HG02840 (cell line): ENCODE measurements around the gene TKT.

Experiments
- ATAC-seq: cut with Tn5 transposase; IDR thresholded peaks from one replicate; pipeline ENCODE4 v1.9.1; 2021; ENCODE audit warnings: mild to moderate bottlenecking, moderate library complexity, moderate number of reproducible peaks; ENCODE audit not compliant: unreplicated experiment, low FRiP score

TKT gene

GRCh38 chr3:53185761-53186465, 69.9 kb downstream of the TKT start:
- no peak for ATAC-seq

GRCh38 chr3:53184701-53185100, 71.1 kb downstream of the TKT start:
- no peak for ATAC-seq

DNA sequence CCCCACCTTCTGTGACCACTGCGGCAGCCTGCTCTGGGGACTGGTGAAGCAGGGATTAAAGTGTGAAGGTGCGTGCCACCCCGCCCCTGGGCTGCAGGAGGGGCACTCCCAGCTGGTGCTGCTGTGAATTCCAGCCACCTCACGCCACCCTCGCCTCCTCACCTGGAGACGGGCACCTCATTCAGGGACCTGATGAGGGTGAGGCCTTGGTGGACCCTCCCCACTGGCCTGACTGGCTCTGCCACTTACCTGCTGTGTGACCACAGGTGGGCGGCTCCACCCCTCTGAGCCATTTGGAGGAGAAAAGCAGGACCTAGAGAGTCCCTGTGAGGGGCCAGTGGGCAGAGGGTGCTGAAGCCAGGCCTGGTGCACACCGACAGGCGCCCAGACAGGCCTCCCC, 72.3 kb downstream of the TKT start:
- no peak for ATAC-seq

DNA sequence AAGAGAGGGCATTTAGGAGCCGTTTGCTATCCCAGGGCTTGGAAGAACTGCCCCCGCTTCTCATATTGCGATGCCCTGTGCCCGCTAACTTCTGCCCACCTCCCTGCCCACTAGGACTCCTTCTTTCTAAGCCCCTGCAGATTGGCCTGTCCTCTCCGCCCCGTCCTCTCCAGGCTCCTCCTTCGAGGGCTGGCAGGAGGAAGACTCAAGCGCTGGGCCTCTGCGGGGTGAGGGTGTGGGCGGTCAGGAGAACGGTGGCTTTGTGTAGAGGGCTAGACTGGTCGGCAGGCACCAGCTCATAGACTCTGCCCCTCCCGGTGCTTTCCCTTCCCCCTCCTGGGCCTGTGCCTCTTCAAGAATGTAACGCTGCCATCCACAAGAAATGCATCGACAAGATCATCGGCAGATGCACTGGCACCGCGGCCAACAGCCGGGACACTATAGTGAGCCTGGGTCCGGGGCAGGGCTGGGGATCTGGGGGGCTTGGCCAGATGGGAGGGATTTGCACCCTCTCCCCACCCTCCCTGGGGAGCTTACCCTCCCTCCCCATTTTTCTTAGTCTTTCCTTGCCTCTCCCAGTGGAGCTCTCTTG, 73.0 kb downstream of the TKT start:
- ATAC-seq: no peak

GRCh38 chr3:53181528-53181927, 74.3 kb downstream of the TKT start:
- no peak for ATAC-seq

DNA sequence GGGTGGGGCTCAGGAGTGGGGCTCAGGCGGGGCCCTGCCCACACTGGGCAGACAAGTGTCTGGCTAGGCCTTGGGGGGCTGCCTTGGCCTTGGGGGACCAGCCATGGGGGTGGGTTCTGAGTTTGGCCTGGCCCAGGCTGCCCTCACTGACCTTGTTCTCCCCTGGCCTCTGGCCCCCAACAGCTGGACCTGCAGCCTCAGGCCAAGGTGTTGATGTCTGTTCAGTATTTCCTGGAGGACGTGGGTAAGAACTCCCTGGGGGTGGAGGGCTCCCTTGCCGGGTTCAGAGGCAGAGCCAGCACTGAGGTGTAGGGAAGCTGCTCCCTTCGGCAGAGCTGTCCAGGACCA, 74.8 kb downstream of the TKT start:
- ATAC-seq: peak; percentile 27

DNA sequence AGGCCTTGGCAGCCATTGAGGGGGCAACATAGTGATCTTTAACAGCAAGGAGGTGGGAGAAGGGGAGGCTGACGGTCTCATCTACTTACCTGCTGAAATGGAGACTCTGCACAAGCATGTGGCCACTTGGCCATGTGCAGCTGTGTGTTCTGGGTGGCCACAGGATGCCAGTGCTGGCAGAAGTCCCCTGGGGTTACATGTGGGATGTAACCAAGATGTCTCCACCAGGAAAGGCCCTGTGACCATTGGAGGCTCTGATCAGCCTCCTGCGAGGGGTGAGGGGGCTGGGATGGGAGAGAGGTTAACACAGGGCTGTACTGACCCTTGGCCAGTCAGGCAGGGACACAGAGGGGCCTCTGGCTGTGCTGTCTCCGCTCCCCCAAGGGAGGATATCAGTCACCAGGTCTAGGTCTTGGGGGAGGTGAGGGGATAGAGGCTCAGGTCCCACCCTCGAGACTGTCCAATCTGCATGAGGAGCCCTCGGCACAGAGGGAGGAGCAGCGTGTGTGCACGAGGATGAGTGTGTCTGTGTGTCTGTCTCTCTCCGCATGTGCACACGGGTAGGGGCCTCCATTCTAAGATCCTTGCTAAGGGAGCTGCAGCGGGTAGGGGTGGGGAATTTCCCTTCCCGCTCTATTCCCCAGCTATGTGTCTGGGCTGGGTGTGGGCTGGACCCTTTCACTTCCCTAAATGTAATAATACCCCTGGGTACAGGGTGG, 75.4 kb downstream of the TKT start:
- ATAC-seq: peak; percentile 91

DNA sequence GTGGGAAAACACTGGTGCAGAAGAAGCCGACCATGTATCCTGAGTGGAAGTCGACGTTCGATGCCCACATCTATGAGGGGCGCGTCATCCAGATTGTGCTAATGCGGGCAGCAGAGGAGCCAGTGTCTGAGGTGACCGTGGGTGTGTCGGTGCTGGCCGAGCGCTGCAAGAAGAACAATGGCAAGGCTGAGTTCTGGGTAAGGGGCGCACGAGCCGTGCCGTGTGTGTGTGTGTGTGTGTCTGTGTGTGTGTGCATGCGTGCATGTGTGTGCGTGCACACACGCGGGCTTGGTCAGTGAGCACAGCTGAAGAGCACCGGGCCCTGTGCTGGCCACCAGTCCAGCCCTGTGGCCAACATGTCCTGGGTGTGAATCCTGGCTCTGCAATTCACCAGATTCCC, 76.2 kb downstream of the TKT start:
- no peak for ATAC-seq

DNA sequence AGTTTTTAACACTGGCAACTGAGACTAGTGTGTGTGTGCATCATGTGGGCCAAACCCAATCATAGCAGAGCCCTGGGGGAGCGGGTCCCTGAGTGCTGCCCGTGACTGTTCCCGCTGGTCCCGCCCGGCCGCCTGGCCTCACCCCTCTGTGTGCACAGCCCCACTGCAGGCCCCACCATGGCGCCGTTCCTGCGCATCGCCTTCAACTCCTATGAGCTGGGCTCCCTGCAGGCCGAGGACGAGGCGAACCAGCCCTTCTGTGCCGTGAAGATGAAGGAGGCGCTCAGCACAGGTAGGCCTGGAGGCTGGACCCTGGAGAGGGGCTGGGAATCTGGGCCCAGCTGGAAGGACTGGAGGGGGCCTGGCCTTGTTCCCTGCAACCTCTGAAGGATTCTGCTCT, 77.6 kb downstream of the TKT start:
- ATAC-seq: no peak

DNA sequence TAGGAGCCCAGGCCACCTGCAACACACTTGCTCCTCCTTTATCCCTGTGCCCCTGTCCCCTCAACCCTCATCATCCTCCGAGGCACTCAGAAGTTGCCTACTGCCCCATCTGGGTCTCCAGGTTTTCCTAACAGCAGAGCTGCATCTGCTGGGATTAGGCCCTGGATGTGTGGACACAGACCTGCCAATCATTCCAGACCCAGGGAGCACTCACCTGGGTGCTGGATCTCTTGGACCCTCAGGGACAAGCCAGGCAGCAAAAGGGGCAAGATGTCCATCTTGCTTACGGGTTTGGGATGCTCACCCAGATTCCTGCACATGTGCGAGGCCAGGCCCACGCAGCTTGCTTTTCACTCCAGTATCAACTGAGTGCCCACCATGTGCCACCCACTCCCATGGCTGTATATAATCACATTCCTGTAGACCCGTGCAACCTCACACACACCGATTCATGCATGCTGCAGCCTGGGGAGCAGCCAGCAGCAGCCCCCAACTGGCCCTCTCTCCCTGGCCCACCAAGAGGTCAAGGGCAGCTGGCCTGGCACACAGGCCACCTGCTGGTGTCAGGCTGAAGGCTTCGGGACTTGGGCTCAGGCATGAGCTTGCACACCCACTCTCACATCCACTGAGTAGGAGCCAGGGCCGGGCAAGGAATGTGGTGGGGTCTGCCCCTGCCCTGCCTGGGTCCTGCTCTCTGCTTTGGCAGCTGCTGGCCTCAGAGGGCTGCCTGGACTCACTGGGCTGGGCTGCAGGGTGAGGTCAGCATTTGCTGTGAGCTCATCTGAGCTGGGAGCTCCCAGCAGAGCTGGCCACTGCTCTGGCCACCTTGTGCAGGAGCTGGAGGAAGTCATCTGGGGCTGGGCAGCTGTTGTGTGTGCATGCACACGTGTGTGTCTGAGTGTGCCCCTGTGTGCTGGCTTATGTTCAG, 79.9 kb downstream of the TKT start:
- no peak for ATAC-seq
